NK-92 (cell line): ENCODE results near the gene WDR70.
"Not testable (repeated sequence)": the region's sequence is repeated elsewhere in the genome, so short reads cannot be mapped to it uniquely, and the experiment has no call there.

Experiments used
- DNase-seq: peaks from one replicate; lab custom pipeline; 2025; ENCODE audit not compliant: unreplicated experiment; lab: John Stamatoyannopoulos, UW

Gene WDR70

DNA sequence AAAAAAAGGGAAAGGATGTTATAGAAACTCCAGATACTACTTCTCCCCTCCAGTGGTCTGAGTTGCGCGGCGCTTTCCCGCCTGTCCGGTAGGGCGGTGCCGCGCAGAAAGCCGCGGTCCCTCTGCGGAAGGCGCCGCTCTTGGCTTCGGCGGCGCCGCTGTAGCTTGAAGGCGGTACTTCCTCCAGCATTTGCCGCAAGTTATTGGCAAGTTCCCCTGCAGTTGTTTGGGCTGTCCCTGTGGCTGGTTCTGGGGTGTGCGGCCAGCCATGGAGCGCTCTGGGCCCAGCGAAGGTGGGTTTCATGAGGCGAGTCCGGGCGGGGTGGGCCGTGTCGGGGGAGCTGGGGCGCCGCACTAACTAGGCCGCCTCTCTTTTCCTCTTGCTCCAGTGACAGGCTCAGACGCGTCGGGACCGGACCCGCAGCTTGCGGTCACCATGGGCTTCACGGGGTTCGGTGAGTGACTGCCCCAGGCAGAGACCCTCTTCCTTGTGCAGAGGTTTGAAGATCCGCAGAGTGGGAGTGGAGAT is at the start of gene WDR70:
WDR70 (plus strand) TSS at position 219 of the 529 bp plus-strand sequence; CDS start at position 269, 50 bp downstream.
- DNase-seq: not testable (repeated sequence)

DNA sequence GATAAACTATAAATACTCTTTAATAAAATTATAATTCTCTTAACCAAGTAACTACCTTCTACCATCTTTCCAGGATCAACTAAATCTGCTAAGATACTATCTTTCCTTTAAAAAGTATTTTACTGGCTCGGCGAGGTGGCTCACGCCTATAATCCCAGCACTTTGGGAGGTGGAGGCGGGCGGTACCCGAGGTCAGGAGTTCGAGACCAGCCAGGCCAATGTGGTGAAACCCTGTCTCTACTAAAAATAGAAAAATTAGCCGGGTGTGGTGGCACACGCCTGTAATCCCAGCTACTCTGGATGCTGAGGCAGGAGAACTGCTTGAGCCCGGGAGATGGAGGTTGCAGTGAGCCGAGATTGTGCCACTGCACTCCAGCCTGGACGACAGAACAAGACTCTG is 44.4 kb upstream of the WDR70 start:
- not testable (repeated sequence) for DNase-seq

DNA sequence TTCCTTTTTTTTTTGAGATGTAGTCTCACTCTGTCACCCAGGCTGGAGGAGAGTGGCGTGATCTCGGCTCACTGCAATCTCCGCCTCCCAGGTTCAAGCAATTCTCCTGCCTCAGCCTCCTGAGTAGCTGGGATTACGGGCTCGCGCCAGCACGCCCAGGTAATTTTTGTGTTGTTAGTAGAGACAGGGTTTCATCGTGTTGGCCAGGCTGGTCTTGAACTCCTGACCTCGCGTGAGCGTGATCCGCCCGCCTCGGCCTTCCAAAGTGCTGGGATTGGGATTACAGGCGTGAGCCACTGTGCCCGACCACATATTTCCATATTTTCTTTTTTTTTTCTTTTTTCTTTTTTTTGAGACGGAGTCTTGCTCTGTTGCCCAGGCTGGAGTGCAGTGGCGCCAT is 36.4 kb upstream of the WDR70 start:
- DNase-seq: not testable (repeated sequence)

DNA sequence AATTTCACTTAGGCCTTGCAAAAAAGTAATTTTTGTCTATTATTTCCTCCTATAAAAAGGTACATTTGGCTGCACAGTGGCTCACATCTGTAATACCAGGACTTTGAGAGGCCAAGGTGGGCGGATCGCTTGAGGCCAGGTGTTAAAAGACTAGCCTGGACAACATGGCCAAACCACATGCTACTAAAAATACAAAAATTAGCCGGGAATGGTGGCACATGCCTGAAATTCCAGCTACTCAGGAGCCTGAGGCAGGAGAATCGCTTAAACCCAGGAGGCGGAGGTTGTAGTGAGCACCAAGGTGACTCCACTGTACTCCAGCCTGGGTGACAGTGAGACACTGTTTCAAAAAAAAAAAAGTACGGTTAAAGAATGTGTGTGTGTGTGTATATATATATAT is 24.0 kb upstream of the WDR70 start:
- DNase-seq: no peak

DNA sequence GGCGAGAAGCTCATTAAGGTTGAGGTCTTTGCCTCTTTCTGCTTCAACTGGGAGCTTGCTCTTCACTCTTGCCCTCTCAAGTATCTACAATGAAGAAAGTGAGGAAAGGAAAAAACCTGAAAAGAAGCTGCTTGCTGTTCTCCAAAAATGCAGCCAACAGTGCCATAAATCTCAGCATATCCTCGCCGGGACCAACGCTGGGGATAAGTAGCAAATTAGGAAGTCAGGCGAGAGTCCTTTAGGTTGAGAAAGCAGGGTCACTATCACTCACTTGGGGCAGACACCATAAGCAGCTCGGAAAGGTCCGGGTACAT is 8.6 kb upstream of the WDR70 start:
- DNase-seq: no peak

DNA sequence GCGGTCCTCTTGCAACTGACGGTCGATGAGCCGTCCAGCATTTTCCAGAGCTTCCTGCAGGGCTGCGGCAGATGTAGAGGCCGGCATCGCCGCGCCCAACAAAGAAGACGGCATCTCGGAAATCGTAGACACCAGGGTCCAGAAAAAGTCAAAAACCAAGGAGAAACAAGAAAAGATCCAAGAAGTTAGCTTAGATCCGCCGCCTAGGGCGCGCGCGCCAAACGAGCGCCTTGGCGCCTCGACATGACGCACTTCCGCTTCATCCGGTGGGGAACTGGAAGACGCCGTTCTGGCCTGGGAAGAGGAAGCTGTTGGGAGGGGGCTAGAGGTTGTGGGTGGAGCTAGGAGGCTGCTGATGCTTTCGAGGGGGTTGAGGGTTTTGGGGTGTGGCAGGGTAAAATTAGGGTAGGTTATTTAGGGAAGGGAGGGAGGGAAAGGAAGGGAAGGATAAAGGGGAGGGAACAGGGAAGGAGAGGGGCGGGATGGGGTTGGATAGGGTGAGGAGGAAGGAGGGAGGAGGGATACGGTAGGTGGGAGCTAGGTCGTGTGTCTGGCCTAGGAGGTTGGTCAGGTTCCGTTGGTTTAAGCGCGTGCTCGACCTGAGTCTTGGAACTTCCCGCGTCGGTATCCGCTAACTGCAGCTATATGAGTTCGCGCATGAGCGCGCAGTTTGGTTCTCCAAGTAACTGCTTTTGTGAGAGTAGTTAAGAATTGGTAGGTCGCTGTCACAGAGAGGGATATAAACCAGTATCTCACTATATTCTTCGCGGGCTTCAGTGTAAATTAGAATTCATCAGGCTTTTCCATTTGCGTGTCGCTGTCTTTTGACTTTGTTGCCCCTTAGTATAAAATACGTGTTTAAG is 8.0 kb upstream of the WDR70 start, which contains the start of gene NUP155:
NUP155 (minus strand) TSS at position 243 of the 863 bp plus-strand sequence; CDS start at position 114, 129 bp downstream.
- DNase-seq: peak; percentile 42

DNA sequence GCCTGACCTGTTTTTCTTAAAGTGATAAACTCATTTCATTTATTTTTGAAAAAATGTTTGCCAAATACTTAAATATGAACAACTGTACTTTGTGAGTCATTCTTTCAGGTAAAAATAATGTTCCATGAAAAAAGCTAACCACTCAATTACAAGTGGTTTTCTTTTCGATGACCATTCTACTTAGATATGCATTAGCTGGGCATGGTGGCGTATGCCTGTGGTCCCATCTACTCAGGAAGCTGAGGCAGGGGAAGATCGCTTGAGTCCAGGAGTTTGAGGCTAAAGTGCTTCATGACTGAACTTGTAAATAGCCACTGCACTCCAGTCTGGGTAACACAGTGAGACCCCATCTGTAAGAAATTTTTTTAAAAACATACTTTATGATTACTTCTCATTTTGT is 4.0 kb upstream of the WDR70 start:
- DNase-seq: no peak

DNA sequence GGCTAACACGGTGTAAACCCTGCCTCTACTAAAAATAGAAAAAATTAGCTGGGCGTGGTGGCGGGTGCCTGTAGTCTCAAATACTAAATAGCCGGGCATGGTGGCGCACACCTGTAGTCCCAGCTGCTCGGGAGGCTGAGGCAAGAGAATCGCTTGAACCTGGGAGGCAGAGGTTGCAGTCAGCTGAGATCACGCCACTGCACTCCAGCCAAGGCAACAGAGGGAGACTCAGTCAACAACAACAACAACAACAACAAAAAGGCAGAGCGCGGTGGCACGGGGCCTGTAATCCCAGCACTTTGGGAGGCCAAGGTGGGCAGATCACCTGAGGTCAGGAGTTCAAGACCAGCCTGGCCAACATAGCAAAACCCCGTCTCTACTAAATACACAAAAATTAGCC is 1.1 kb upstream of the WDR70 start:
- DNase-seq: not testable (repeated sequence)

DNA sequence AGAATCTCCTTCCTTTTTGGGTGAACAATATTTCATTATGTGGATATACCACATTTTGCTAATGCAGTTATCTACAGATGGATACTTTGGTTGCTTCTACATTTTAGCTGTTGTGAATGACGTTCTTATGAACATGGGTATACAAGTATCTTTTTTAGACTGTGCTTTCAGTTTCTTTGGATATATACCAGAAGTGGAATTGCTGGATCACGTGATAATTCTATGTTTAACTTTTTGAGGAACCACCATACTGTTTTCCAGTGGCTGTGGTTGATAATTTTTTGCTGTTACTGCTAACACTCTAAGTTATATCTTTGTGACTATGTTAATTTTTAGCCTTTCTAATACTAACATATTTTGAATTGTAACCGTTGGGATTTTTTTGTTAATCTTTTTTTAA is 12.5 kb downstream of the WDR70 start:
- DNase-seq: no peak

DNA sequence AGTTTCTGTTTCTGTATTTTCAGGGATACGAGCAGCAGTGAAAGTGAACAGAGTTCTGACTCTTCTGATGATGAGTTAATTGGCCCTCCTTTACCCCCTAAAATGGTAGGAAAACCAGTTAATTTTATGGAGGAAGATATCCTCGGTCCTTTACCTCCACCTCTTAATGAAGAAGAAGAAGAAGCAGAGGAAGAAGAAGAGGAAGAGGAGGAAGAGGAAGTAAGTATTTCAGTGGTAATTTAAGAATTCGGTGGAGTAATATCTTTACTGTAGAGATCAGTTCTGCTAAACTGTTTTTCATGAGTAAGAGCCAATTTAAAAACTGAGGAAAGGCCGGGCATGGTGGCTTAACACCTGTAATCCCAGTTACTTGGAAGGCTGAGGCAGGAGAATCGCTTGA is 17.2 kb downstream of the WDR70 start:
- no peak for DNase-seq

DNA sequence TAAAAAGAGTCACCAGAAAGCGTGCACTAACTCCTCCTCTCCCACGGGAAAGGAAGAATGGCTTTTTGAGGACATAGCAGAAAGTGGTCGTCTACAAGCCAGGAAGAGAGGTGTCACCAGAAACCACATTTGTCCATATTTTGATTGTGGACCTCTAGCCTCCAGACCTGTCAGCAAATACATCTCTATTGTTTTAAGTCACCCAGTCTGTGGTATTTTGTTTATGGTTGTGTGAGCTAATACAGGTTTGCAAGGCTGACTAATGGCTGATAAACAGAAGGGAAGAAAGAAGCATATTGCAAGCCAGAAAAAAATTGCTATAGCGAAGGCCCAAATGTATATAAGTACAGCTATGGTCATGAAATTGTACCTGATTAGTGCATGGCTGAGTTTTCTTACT is 21.4 kb downstream of the WDR70 start:
- DNase-seq: no peak

DNA sequence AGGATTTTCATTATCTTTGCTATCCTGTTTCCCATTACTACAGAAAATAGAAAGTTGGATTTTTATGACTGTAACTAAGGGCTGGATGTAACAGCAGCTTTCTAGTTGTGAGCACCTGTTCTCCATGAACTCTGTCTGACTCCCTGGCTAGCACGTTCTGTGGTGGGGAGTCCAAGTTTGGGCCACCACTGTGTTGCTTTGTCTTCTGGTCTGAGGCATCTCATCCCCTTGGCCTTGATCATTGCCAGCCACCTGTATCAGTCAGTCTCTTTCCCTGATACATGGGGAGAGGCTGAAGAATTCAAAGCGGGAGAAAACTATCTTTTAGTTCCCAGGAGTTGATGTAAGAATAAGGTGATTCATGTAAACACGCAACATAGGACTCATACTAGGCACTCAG is 33.4 kb downstream of the WDR70 start:
- DNase-seq: no peak

DNA sequence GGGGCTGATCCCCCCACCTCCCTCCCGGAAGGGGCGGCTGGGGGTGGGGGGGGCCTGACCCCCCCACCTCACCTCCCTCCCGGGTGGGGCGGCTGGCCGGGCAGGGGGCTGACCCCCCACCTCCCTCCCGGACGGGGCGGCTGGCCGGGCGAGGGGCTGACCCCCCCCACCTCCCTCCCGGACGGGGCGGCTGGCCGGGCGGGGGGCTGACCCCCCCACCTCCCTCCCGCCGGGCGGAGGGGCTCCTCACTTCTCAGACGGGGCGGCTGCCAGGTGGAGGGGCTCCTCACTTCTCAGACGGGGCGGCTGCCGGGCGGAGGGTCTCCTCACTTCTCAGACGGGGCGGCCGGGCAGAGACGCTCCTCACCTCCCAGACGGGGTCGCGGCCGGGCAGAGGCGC is 36.3 kb downstream of the WDR70 start:
- not testable (repeated sequence) for DNase-seq

DNA sequence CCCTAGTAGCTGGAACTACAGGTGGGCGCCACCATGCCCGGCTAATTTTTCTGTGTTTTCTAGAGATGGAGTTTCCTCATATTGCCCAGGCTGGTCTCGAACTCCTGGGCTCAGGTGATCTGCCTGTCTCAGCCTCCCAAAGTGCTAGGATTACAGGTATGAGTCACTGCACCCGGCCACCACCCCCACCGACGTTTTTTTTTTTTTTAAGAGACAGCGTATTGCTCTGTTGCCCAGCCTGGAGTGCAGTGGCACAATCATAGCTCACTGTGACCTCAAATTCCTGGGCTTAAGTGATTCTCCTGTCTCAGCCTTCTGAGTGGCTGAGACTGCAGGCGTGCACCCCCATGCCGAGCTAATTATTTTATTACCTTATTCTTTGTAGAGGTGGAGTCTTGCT is 38.2 kb downstream of the WDR70 start:
- DNase-seq: no peak

DNA sequence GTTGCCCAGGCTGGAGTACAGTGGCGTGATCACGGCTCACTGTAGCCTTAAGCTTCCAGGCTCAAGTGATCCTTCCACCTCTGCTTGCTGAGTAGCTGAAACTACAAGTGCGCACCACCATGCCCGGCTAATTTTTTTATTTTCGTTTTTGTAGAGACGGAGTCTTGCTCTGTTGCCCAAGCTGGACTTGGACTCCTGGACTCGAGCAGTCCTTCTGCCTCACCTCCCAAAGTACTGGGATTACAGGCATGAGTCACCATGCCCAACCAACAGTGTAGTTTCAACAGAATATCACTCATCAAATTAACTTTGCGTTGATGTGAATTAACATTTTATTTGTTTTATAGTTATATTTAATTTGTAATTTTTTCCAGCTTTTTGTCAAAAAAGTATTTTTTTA is 45.3 kb downstream of the WDR70 start:
- DNase-seq: no peak

DNA sequence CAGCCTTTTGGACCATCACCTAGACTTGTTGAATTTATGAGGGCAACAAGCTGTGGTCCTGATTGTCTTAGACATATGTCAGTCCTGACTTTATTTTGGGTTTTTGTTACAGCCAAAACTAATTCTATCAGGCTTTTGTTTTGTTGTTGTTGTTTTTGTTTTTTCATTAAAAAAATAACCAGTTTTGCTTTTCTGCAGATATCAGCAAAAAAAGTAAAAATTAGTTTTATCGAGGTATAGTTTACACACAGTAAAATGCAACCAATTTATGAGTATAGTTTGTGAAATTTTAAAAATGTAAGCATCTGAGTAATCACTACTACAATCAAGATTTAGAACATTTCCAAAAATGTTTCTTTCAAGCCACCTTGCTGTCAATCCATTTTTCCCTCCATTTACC is 48.9 kb downstream of the WDR70 start:
- DNase-seq: no peak

DNA sequence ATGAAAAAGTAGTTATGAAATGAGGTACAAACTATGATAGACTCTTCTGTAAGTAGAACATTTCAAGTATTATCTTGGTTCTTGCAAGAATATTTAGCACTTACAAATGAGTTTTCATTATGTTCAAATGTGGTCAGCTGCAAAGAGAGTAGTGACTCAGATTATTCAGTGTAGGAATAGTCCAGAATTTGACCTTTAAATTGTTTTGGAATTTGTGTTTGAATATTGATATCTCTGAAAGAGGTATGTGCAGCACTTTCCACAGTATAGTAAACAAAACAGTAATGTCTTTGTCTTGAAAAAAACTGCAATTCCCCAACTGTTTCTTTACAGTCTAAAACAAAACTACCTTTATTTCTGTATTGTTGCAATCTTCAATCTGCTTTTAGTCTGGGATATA is 56.1 kb downstream of the WDR70 start:
- DNase-seq: no peak

DNA sequence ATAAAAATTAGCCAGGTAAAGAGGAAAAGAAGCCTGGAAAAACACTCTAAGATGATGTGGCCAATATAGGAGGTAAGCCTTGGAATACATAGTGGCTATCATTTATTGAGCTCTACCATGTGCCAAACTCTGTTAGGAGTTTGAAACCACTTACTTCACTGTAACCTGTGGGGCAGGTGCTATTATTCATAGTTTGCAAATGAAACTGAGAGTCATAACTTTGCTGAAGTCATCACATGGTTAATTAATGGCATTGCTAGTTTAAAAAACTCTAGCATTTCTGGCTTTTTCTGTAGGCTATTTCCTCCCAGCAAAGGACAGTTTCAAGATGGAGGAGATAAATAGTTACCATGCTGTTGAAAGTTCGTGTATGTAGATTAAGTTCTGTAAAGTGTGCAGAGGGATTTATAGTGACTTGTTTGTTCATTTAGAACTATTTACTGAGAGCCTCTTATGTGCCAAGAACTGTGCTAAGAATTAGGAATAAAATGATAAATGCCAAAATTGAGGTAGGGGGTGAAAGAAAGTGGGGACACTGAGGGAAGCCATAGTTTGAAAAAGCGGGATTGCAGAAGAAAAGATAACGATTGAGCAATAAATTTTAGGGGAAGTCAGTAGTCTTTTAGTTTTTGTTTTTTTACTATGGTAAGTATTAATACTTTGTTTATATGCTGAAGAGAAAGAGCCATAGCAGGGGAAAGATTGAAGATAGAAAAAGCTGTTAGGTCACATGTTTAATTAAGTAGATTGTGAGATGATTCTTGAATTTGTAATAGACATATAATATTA is 57.2 kb downstream of the WDR70 start:
- no peak for DNase-seq

DNA sequence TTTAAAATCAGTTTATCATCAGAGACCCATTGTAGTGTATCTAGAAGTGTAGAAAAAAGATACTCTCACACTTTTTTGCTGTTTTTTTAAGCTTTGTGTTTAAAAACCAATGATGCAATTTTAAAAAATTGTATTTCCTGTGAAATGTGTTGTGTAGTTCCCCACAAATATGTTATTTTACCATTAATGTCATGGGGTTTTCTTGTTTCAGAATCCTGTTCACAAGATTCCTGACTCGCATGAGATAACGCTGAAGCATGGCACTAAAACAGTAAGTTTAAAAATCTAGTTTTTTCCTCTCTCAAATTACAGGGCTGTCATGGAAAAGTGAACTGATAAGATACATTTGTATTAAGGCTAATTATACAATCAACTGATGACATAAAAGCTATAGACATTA is 58.6 kb downstream of the WDR70 start:
- DNase-seq: no peak

DNA sequence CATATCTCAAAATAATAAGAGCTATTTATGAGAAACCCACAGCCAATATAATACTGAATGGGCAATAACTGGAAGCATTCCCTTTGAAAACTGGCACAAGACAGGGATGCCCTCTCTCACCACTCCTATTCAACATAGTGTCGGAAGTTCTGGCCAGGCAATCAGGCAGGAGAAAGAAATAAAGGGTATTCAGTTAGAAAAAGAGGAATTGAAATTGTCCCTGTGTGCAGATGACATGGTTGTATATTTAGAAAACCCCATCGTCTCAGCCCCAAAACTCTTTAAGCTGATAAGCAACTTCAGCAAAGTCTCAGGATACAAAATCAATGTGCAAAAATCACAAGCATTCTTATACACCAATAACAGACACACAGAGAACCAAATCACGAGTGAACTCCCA is 66.7 kb downstream of the WDR70 start:
- DNase-seq: not testable (repeated sequence)

DNA sequence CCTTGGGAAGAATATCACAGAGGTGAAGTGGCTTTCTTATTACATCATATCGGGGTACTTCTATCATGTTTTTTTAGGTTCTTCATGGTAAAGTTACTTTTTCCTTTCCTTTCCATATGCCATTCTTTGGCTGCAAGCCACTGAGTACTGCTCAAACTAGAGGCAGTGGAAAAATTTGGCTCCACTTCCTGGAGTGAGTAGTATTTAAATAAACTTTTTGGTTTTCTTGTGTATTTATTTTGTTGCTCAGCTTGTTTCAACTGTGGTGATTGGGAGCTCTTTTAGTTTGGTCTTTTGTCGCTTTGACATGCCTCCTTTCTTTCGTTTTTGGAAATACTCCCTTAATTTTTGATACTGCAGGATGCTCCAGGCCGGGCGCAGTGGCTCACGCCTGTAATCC is 69.8 kb downstream of the WDR70 start:
- DNase-seq: no peak

DNA sequence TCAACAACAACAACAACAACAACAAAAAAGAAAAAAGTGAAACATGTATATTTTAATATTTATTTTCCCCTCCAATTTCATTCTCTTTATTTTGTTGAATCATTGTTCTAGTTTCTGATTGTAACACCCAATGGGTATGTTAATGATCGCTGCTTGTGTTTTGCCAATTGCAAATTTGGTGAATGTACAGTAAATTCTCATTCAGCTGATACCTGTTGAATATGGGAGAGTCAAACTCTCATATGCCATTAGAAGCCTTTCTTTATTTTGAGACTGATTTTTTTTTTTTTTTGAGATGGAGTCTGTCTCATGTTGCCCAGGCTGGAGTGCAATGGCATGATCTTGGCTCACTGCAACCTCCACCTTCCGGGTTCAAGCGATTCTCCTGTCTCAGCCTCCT is 72.9 kb downstream of the WDR70 start:
- not testable (repeated sequence) for DNase-seq
